ENCODE measurements around the gene LDHB. TPM values are rescaled to one million over a fixed set of nuclear protein-coding genes. Genes with fewer than 3 reads are reported as not detected.
"Not testable (repeated sequence)": the region's sequence is repeated elsewhere in the genome, so short reads cannot be mapped to it uniquely, and the experiment has no call there.

LDHB gene
- polyA plus RNA-seq, 3 donors = 1,421 to 1,589 (median 1,556) TPM

- no peak for DNase-seq
Observed at GRCh38 chr12:21676776-21677175, 19.1 kb upstream of the LDHB start.

GRCh38 chr12:21675641-21676040, 18.0 kb upstream of the LDHB start:
- DNase-seq = no peak

- no peak for DNase-seq
Observed at GRCh38 chr12:21675096-21675495, 17.5 kb upstream of the LDHB start.

- not testable (repeated sequence) for DNase-seq
Observed at GRCh38 chr12:21673830-21674552, 16.3 kb upstream of the LDHB start.

- DNase-seq = no peak
Observed at GRCh38 chr12:21672146-21672545, 14.5 kb upstream of the LDHB start.

GRCh38 chr12:21666722-21667121, 9.1 kb upstream of the LDHB start:
- DNase-seq = peak; percentile 58

- DNase-seq = no peak
Observed at GRCh38 chr12:21665816-21666215, 8.2 kb upstream of the LDHB start.

GRCh38 chr12:21662122-21662792, 4.6 kb upstream of the LDHB start:
- no peak for DNase-seq

GRCh38 chr12:21661396-21662093, 3.9 kb upstream of the LDHB start:
- DNase-seq = not testable (repeated sequence)

GRCh38 chr12:21659383-21659782, 1.7 kb upstream of the LDHB start:
- no peak for DNase-seq

- peak; percentile 36 for DNase-seq
Observed at GRCh38 chr12:21656905-21657325, 727 bp downstream of the LDHB start.

- no peak for DNase-seq
Observed at GRCh38 chr12:21655591-21655990, 2.1 kb downstream of the LDHB start.

- DNase-seq = no peak
Observed at GRCh38 chr12:21651821-21652220, 5.8 kb downstream of the LDHB start.

GRCh38 chr12:21650997-21651396, 6.6 kb downstream of the LDHB start:
- DNase-seq = no peak

- DNase-seq = no peak
Observed at GRCh38 chr12:21649034-21649433, 8.6 kb downstream of the LDHB start.

GRCh38 chr12:21648378-21648777, 9.3 kb downstream of the LDHB start:
- DNase-seq = no peak

- no peak for DNase-seq
Observed at GRCh38 chr12:21647179-21647578, 10.5 kb downstream of the LDHB start.

- DNase-seq = peak; percentile 17
Observed at GRCh38 chr12:21645041-21645500, 12.6 kb downstream of the LDHB start.

- no peak for DNase-seq
Observed at GRCh38 chr12:21644516-21644915, 13.1 kb downstream of the LDHB start.

GRCh38 chr12:21643758-21644157, 13.9 kb downstream of the LDHB start:
- DNase-seq = no peak

- no peak for DNase-seq
Observed at GRCh38 chr12:21642707-21643389, 14.8 kb downstream of the LDHB start.

All from renal pelvis (tissue), 4 donors.